ENCODE measurements around the gene FREM2.

FREM2 gene

GRCh38 chr13:38905861-38906260 is 219.0 kb downstream of the FREM2 start:
- Mint-ChIP-seq H3K27ac (no peak overlapping the region), H3K4me1 (no peaks in the 10 kb centered on the region), H3K9me3 (no peaks in the 10 kb centered on the region), H3K4me3 (no peak overlapping the region), H3K36me3 (no peaks in the 10 kb centered on the region), H3K27me3 (no peaks in the 10 kb centered on the region)
- ATAC-seq, result no peak

DNA sequence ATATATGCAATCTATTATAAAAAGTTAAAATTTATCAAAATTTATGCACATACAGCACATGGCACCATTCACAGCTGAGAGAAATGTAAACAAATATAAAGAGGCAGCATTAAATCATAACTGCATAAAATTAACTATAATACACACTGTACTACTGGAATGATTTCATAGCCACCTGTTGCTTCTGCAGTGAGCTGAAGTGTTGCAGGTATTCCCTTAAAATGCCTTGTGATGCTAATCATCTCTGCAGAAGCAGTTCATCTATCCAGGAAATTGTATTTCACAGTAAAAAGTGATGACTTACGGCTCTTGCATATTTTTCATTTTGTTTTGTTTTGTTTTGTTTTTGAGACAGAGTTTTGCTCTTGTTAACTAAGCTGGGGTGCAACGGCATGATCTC is 221.7 kb downstream of the FREM2 start:
- Mint-ChIP-seq H3K9me3 (no peaks in the 10 kb centered on the region), H3K4me1 (no peaks in the 10 kb centered on the region), H3K27me3 (no peaks in the 10 kb centered on the region), H3K4me3 (no peak overlapping the region), H3K27ac (no peak overlapping the region), H3K36me3 (no peaks in the 10 kb centered on the region)
- ATAC-seq, result no peak

DNA sequence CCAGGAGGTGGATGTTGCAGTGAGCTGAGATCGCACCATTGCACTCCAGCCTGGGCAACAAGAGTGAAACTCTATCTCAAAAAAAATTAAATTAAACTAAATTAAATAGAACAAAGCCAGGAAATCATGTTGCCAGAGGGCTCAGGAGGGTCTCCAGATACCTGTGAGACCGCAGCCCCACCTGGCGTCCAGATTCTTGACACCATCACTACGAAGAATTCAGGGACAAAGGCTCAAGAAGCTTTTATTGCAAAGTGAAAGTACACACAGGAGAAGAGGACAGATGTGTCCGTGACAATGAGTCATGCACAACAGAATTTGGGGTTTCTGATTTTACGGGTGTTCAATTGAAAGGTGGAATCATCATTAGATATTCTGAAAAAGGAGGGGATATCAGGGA is 227.2 kb downstream of the FREM2 start:
- Mint-ChIP-seq H3K36me3 (no peaks in the 10 kb centered on the region), H3K27me3 (peaks cover 9% of the 10 kb centered on the region), H3K4me1 (no peaks in the 10 kb centered on the region), H3K4me3 (no peak overlapping the region), H3K9me3 (no peaks in the 10 kb centered on the region), H3K27ac (no peak overlapping the region)
- ATAC-seq, result no peak

DNA sequence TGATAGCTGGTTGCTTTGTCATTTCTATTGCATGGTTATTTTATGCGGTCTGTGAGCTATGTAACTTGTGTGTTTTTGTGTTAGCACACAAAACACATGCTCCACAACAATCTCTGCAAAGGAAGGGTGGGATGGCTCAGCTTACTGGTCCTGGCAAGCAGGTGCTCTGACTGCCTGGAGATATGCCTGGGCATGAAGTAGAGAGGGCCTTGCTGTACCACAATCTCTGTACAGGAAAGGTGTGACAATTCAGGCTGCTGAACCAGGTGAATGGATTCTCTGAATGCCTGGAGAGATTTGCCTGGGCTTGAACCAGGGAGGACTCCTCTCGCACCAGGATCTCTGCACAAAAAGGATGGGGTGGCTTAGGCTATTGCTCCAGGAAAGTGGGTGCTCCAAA is 234.2 kb downstream of the FREM2 start:
- Mint-ChIP-seq H3K4me3 (no peak overlapping the region), H3K4me1 (no peaks in the 10 kb centered on the region), H3K27ac (no peak overlapping the region), H3K9me3 (no peaks in the 10 kb centered on the region), H3K27me3 (peaks cover 52% of the 10 kb centered on the region), H3K36me3 (no peaks in the 10 kb centered on the region)
- ATAC-seq, result no peak

DNA sequence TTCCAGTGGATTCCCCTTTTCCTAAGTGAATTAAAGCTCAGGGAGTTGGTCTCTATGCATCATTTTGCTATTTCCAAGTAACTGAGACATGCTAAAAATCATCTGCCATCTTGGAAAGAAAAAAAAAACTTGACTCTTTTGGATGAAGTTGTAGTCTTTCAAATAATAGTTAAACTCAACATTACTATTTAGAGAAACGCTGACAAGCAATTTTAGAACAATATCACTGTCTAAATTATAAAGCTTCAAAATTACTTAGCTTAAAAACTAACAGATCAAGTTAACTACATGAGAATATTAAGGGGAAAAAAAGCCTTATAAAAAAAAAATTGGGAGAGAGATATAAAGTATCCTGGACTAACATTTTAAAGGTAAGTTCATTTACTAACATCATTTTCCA is 235.3 kb downstream of the FREM2 start:
- Mint-ChIP-seq H3K36me3 (no peaks in the 10 kb centered on the region), H3K27ac (no peak overlapping the region), H3K27me3 (peaks cover 49% of the 10 kb centered on the region)

GRCh38 chr13:38933786-38934185 is 246.9 kb downstream of the FREM2 start:
- no peaks in the 10 kb centered on the region for H3K36me3 Mint-ChIP-seq
- H3K4me3 Mint-ChIP-seq, result no peak overlapping the region
- no peak for ATAC-seq
- no peaks in the 10 kb centered on the region for H3K4me1 Mint-ChIP-seq
- no peaks in the 10 kb centered on the region for H3K9me3 Mint-ChIP-seq
- no peak overlapping the region for H3K27ac Mint-ChIP-seq
- H3K27me3 Mint-ChIP-seq, result peaks cover 10% of the 10 kb centered on the region

More for the DNA sequence above, 235.3 kb downstream of the FREM2 start:
- Mint-ChIP-seq H3K4me1 (no peaks in the 10 kb centered on the region), H3K4me3 (no peak overlapping the region), H3K9me3 (no peaks in the 10 kb centered on the region)
- ATAC-seq, result no peak

Data from stimulated activated memory B cell treated with anti-CD40 and anti-IgM and Interleukin-4, amounts not matched to agents 10 μg/mL and 1 μg/mL and 100 μg/mL, for 72 hours (primary cell).